H1 (cell line): ENCODE measurements around the gene KLHL10. TPM values are rescaled to one million over a fixed set of nuclear protein-coding genes. Genes with fewer than 3 reads are reported as not detected.

Experiments used
- CTCF ChIA-PET: fragments of 300-600 bp; sonication (Branson Sonifier 250); formaldehyde crosslinking; loops from one replicate; lab custom pipeline; 2021; ENCODE audit not compliant: partially characterized antibody; lab: Charles Lee
- POLR2A ChIA-PET: fragments of 300-600 bp; sonication (Branson Sonifier 250); formaldehyde crosslinking; loops from one replicate; lab custom pipeline; 2021; ENCODE audit warnings: inconsistent platforms; ENCODE audit not compliant: partially characterized antibody; lab: Charles Lee
- DNase-seq, 2 experiments: peaks; one replicate each; pipeline versions ENCODE4 v3.0.0 to v3.0.0-alpha.2; 2010 to 2022; ENCODE audit warnings: low spot score in 2 of 2, low read depth in 1 of 2, mixed read lengths in 1 of 2
- FAIRE-seq: peaks from 2 replicates; lab custom pipeline; 2011; peaks lifted over from hg19 to GRCh38; lab: Jason Lieb, UNC
- H2AFZ ChIP-seq: 2 replicates; pipeline ENCODE4 v1.8.1; 2012; ENCODE audit warnings: low read length, inconsistent platforms
- H2AK5ac ChIP-seq: 2 replicates; pipeline ENCODE4 v1.6.1; 2013; ENCODE audit warnings: low read depth, low read length
- H2BK120ac ChIP-seq: replicated peaks from 2 replicates; pipeline ENCODE3; 2013; ENCODE audit warnings: low read depth, low read length, inconsistent platforms
- H2BK12ac ChIP-seq: 2 replicates; pipeline ENCODE4 v1.6.1; 2013; ENCODE audit warnings: low read depth, low read length
- H2BK15ac ChIP-seq: 2 replicates; pipeline ENCODE4 v1.6.1; 2013; ENCODE audit warnings: low read length
- H2BK20ac ChIP-seq: 2 replicates; pipeline ENCODE4 v1.6.1; 2013; ENCODE audit warnings: low read length
- H2BK5ac ChIP-seq: 2 replicates; pipeline ENCODE4 v1.6.1; 2013; ENCODE audit warnings: low read depth, low read length
- H3K14ac ChIP-seq: 2 replicates; pipeline ENCODE4 v1.6.1; 2013; ENCODE audit warnings: inconsistent platforms; ENCODE audit not compliant: insufficient read length
- H3K18ac ChIP-seq: 2 replicates; pipeline ENCODE4 v1.6.1; 2013; ENCODE audit warnings: low read length; ENCODE audit errors: extremely low read depth
- H3K23ac ChIP-seq: 2 replicates; pipeline ENCODE4 v1.6.1; 2013; ENCODE audit warnings: inconsistent platforms; ENCODE audit not compliant: insufficient read length
- H3K23me2 ChIP-seq: 2 replicates; pipeline ENCODE4 v1.6.1; 2013; ENCODE audit warnings: low read depth, low read length
- H3K27ac ChIP-seq: 2 replicates; pipeline ENCODE4 v1.6.1; 2011; ENCODE audit warnings: low read depth, low read length, inconsistent platforms
- H3K27me3 ChIP-seq, 4 experiments: replicated peaks in 1 of 4; 1 replicate in 1 of 4; 2 replicates in 3 of 4; pipeline versions ENCODE4 v1.6.1 to v1.8.1; 2011 to 2013; ENCODE audit warnings: low read length in 3 of 4, mild to moderate bottlenecking in 3 of 4, inconsistent platforms in 2 of 4, mixed read lengths in 2 of 4, moderate library complexity in 1 of 4; ENCODE audit not compliant: control insufficient read depth in 3 of 4, insufficient read depth in 3 of 4; ENCODE audit errors: extremely low read depth in 1 of 4
- H3K36me3 ChIP-seq, 4 experiments: 2 replicates each; pipeline versions ENCODE4 v1.6.1 to v1.8.1; 2011 to 2013; ENCODE audit warnings: mild to moderate bottlenecking in 4 of 4, low read length in 3 of 4, moderate library complexity in 2 of 4, control low read depth in 1 of 4, inconsistent platforms in 1 of 4; ENCODE audit not compliant: insufficient read depth in 4 of 4, control insufficient read depth in 2 of 4
- H3K4ac ChIP-seq: replicated peaks from 2 replicates; pipeline ENCODE3; 2013; ENCODE audit warnings: low read length, low read depth, mixed read lengths, inconsistent platforms; ENCODE audit not compliant: insufficient read length
- H3K4me1 ChIP-seq, 4 experiments: replicated peaks in 1 of 4; 1 replicate in 1 of 4; 2 replicates in 3 of 4; pipeline versions ENCODE4 v1.6.1 to v1.8.1; 2011 to 2013; ENCODE audit warnings: low read length in 3 of 4, inconsistent platforms in 2 of 4, mixed read lengths in 1 of 4; ENCODE audit not compliant: insufficient read depth in 4 of 4, control insufficient read depth in 3 of 4
- H3K4me2 ChIP-seq, 2 experiments: 2 replicates each; pipeline versions ENCODE4 v1.6.1 to v1.8.1; 2011 to 2013; ENCODE audit warnings: low read depth in 2 of 2, low read length in 2 of 2, control low read depth in 1 of 2, inconsistent platforms in 1 of 2, mild to moderate bottlenecking in 1 of 2; ENCODE audit not compliant: insufficient read depth in 1 of 2
- H3K4me3 ChIP-seq, 4 experiments: fragments of 200-600, 300-600 bp in 1 of 4; sonication (generic), shearing (Covaris generic), sonication (Bioruptor Twin) in 1 of 4; 2 replicates each; pipeline versions ENCODE4 v1.5.1 to v1.8.1; 2011 to 2016; ENCODE audit warnings: low read length in 4 of 4, low read depth in 3 of 4, control low read depth in 2 of 4, inconsistent platforms in 2 of 4, mild to moderate bottlenecking in 2 of 4, mixed read lengths in 1 of 4, moderate library complexity in 1 of 4; ENCODE audit not compliant: insufficient read depth in 2 of 4; ENCODE audit errors: extremely low read depth in 1 of 4
- H3K56ac ChIP-seq: replicated peaks from 2 replicates; pipeline ENCODE3; 2013; ENCODE audit warnings: low read depth, mild to moderate bottlenecking, mixed read lengths, low read length, inconsistent platforms; ENCODE audit not compliant: insufficient read length
- H3K79me1 ChIP-seq: 2 replicates; pipeline ENCODE4 v1.6.1; 2013; ENCODE audit warnings: low read depth, low read length, control low read depth
- H3K79me2 ChIP-seq, 2 experiments: 2 replicates each; pipeline versions ENCODE4 v1.6.1 to v1.8.1; 2012 to 2013; ENCODE audit warnings: low read length in 2 of 2, mild to moderate bottlenecking in 2 of 2, inconsistent platforms in 1 of 2; ENCODE audit not compliant: insufficient read depth in 2 of 2, control insufficient read depth in 1 of 2
- H3K9ac ChIP-seq, 4 experiments: replicated peaks in 1 of 4; 1 replicate in 1 of 4; 2 replicates in 3 of 4; pipeline versions ENCODE4 v1.6.1 to v1.8.1; 2011 to 2013; ENCODE audit warnings: low read depth in 3 of 4, low read length in 3 of 4, control low read depth in 2 of 4, mild to moderate bottlenecking in 2 of 4, moderate library complexity in 2 of 4, inconsistent platforms in 1 of 4; ENCODE audit errors: extremely low read depth in 1 of 4
- H3K9me3 ChIP-seq, 2 experiments: 2 replicates each; pipeline versions ENCODE4 v1.6.1 to v1.8.1; 2012 to 2013; ENCODE audit warnings: mild to moderate bottlenecking in 2 of 2, moderate library complexity in 2 of 2, control low read depth in 1 of 2, inconsistent platforms in 1 of 2, low read depth in 1 of 2, low read length in 1 of 2, mixed read lengths in 1 of 2; ENCODE audit not compliant: insufficient read depth in 2 of 2
- H4K20me1 ChIP-seq, 2 experiments: replicated peaks in 1 of 2; 2 replicates each; pipeline versions ENCODE3 to v1.8.1; 2011 to 2013; ENCODE audit warnings: inconsistent platforms in 2 of 2, low read length in 2 of 2, mild to moderate bottlenecking in 1 of 2; ENCODE audit not compliant: insufficient read depth in 2 of 2, control insufficient read depth in 1 of 2
- H4K5ac ChIP-seq: 2 replicates; pipeline ENCODE4 v1.6.1; 2013; ENCODE audit warnings: low read length, low read depth, mixed read lengths, inconsistent platforms; ENCODE audit not compliant: insufficient read length
- H4K8ac ChIP-seq: 2 replicates; pipeline ENCODE4 v1.8.0; 2013; ENCODE audit warnings: mild to moderate bottlenecking, moderate library complexity, low read length, inconsistent platforms; ENCODE audit not compliant: insufficient read depth; ENCODE audit errors: extremely low read depth
- H4K91ac ChIP-seq: replicated peaks from 2 replicates; pipeline ENCODE3; 2013; ENCODE audit warnings: low read length, mixed read lengths, inconsistent platforms; ENCODE audit not compliant: insufficient read length
- POLR2A ChIP-seq, 2 experiments: IDR thresholded peaks; 1 replicate in 1 of 2; 2 replicates in 1 of 2; pipeline ENCODE4 v1.6.1; 2011; ENCODE audit warnings: low read depth in 2 of 2, low read length in 2 of 2, mild to moderate bottlenecking in 2 of 2; ENCODE audit errors: control extremely low read depth in 1 of 2
- WGBS, 2 experiments: shearing (Covaris generic) in 1 of 2; methylation state at CpG; one replicate each; pipeline versions ENCODE4 v1.1.6 to v1.1.7; 2013 to 2015; ENCODE audit warnings: low lambda C conversion rate in 2 of 2, mixed read lengths in 2 of 2, inconsistent platforms in 1 of 2, low coverage in 1 of 2, missing lambda C conversion rate in 1 of 2; ENCODE audit not compliant: insufficient replicate concordance in 2 of 2, insufficient coverage in 1 of 2, insufficient read length in 1 of 2; ENCODE audit errors: extremely low coverage in 1 of 2, missing lambda C conversion rate in 1 of 2; 5-methylcytosine and 5-hydroxymethylcytosine counted together
- polyA plus RNA-seq, 7 experiments: library from polyadenylated mRNA; depleted of rRNA in 3 of 7; stranded (reverse) in 5 of 7; unstranded in 2 of 7; fragments of >200 nt in 5 of 7; fragments of 200-250 nt in 2 of 7; gene quantifications; 1 replicate in 5 of 7; 2 replicates in 1 of 7; 4 replicates in 1 of 7; pipeline versions ENCODE4 v1.2.1 to v1.2.3, GENCODE V29; 2011 to 2013; ENCODE audit warnings: missing spikeins in 2 of 7, mixed read lengths in 2 of 7
- total RNA-seq: library from RNA; stranded (reverse); fragmentation: NEBNext Ultra II Directional; extraction: Animal tissue kit (Norgen Biotek cat#: 25700); gene quantifications from 2 replicates; pipeline ENCODE4 v1.2.1, GENCODE V29; 2021

The KLHL10 gene
- total and polyA plus RNA-seq, 2 of the 8 experiments (the other 6 are each of a cell fraction or from before 2014, with no cell fraction given): 0.19 to 0.26 TPM

GRCh38 chr17:41810659-41811548 is 26.7 kb upstream of the KLHL10 start:
- FAIRE-seq (no peak), DNase-seq (no peak)
- Histone ChIP-seq H4K20me1 (peaks cover 0 to 11% of the 10 kb centered on the region in 2 experiments), H3K4me2 (peak overlapping the region; percentile 94 to 95), H3K14ac (no peak overlapping the region), H3K4ac (no peak overlapping the region), H2BK5ac (0 out of 2 replicates have a peak overlapping the region, but pooled peaks have one; percentile 91), H4K91ac (peak overlapping the region; percentile 27), H3K36me3 (no peaks in the 10 kb centered on the region; a peak in 1 of 8 replicates), H3K23ac (no peak overlapping the region), H3K9me3 (peaks cover 0 to 4% of the 10 kb centered on the region in 2 experiments; a peak in 1 of 4 replicates), H2AK5ac (no peak overlapping the region), H2BK15ac (peak overlapping the region; percentile 81), H3K23me2 (peaks cover 21% of the 10 kb centered on the region), H3K79me1 (peaks cover 16% of the 10 kb centered on the region), H3K4me3 (peak overlapping the region; percentile 70 to 94 (median 81)), H3K9ac (peak overlapping the region in 3 of 4 experiments; percentile 66 to 72 (median 68); a peak in 5 of 7 replicates), H3K56ac (no peak overlapping the region), H4K5ac (no peak overlapping the region), H4K8ac (peak overlapping the region; percentile 23; the same call in 1 of the 2 replicates), H3K27me3 (peaks cover 0 to 6% (median 3%) of the 10 kb centered on the region in 4 experiments; a peak in 4 of 7 replicates), H2BK12ac (peak overlapping the region; percentile 84; the same call in 1 of the 2 replicates), H2AFZ (no peak overlapping the region), H2BK20ac (no peak overlapping the region), H2BK120ac (no peak overlapping the region), H3K4me1 (peaks cover 0 to 23% (median 7%) of the 10 kb centered on the region in 4 experiments; a peak in 6 of 7 replicates), H3K18ac (peak overlapping the region; percentile 93), H3K79me2 (peaks cover 0 to 28% of the 10 kb centered on the region in 2 experiments; a peak in 2 of 4 replicates), H3K27ac (no peak overlapping the region)
- whole genome bisulfite sequencing, 2 experiments: 48% methylated on average over 27 of the region's 58 CpGs; no CpG with 5 or more reads in 1 of the 2 experiments
- CTCF ChIA-PET: interaction anchor here (0.7 to 4.8 kb wide), 29 partner anchors 10 to 213 kb away, joined by 3 to 46 read pairs (median 5); partner anchors contain the start of genes JUP and KLHL11
- POLR2A ChIA-PET: interaction anchor here (0.7 to 4.2 kb wide), 17 partner anchors 10 to 132 kb away, joined by 3 to 40 read pairs (median 5); partner anchors contain the start of genes EIF1, HAP1 and JUP
- TF ChIP-seq POLR2A (IDR thresholded peaks at IDR 0.05; ENCODE audit: control extremely low read depth in 1 of 2, low read depth in 2 of 2, low read length in 2 of 2): no peak
